HG03060 (cell line): ENCODE measurements around the gene MRPL33.

Source experiments
- ATAC-seq: cut with Tn5 transposase; IDR thresholded peaks from one replicate; pipeline ENCODE4 v1.9.1; 2021; ENCODE audit warnings: low read depth, moderate number of reproducible peaks; ENCODE audit not compliant: unreplicated experiment

The MRPL33 gene

DNA sequence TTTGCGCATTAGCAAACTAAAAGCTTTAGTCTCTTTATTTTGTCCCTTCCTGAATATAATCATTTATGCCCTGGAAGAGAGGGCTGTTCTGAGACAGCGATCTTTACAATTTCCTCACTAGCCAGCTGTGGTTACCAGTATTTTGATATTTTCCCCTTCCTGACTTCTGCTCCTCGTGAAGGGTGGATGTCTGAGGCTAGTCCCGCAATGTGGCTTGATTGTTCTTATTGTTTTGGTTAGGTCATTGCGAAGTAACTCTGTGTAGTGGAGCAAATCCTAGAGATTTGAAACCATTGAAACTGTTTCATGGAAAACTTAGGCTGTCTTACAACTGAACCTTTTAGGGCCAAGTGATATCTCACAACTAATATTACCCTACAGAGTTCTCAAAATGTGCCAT is 2.4 kb downstream of the MRPL33 start:
- ATAC-seq: no peak

DNA sequence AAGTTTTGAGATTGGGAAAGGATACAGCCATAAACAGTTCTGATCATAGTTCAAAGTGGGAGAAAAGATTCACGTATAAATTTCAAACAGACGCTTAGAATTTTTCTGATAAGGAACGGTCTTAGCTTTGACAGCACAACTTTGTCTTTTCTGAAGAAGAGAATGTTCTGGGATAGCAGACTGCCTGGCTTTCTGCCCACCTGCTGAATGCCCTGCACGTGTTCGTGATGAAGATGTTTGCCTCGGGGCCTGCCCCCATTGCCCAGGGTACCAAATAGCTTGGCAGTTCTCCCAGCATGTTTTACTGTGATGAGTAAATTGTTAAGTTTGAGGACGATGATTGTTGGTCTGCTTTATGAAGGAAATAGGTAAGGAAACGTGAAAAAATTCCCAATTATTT is 4.6 kb downstream of the MRPL33 start:
- ATAC-seq: no peak

DNA sequence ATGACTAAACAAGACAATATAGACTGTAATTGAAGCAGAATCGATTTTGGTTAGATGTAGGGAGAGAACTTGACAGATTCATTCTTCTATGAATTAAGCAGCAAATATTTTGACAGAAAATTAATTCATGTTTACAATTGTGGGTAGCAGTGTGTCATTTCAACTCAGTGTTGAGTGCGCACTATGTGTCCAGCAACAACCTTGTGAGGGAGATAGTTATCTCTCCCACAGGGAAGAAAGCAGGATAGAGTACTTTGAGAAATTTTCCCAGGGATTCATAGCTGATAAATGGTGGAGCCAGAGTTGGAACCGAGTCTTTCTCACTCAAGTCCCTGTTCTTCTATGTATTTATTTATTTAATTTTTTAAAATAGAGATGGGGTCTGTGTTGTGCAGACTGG is 5.2 kb downstream of the MRPL33 start:
- no peak for ATAC-seq

DNA sequence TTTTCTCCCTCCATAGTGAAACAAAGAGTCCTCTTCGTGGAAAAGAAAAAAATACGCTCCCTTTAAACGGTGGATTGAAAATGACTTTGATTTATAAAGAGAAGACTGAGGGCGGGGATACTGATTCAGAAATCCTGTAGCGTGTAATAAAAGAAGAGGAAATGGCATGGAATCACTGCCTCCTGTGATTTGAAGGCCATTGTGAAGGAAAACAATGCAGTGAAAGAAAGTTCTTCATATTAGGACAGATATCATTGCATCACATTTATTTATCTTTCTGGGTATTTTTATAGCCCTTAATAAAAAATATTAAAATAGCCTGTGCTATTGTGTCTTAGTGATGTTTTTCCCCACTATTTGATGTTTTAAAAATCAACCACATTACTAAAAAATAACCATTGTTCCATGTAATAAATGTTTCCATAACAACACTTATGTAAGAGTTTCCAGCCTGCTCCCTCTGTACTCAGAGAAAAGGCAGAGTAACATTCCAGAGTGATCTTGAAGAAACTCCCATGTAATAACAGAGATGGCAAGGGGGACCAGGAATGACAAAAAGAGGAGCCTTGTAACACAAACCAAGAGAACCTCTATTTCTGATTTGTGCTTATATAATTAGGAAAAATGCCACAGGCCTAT is 8.0 kb downstream of the MRPL33 start:
- ATAC-seq: no peak

DNA sequence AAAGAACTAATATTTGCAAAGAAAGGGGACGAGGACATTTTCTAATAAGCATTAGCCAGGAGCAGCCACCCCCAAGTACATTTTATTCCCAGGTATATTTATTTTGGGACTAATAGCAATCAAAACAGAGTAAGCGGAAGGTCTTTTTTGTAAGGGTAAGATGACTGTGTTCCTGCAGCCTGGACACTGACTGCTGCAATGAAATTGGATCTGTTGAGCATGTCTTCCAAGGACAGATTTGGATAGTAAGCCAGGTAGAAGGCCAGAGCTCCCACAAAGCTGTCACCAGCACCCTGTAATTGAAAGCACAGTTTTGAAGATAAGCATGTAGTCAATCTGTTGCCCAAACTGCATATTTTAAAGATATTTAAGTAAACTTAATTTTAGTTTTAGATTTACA is 10.0 kb downstream of the MRPL33 start:
- no peak for ATAC-seq

DNA sequence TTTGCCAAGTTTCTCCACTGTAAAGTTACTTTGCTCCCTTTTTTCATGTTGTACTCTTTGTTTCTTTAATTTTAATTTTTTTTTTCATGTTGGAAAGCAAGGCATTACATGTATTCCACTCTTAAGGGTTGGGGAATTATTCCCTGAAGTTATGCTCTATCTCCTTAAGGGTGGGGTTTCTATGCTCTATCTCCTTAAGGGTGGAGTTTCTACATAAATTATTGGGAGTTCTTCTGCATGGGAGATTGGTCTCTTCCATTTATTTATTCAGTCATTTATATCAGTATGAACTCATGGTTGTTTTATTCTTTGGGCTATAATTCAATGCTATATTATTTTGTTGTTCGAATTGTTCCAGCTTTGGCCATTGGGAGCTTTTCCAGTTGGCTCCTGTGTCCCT is 11.2 kb downstream of the MRPL33 start:
- ATAC-seq: no peak

DNA sequence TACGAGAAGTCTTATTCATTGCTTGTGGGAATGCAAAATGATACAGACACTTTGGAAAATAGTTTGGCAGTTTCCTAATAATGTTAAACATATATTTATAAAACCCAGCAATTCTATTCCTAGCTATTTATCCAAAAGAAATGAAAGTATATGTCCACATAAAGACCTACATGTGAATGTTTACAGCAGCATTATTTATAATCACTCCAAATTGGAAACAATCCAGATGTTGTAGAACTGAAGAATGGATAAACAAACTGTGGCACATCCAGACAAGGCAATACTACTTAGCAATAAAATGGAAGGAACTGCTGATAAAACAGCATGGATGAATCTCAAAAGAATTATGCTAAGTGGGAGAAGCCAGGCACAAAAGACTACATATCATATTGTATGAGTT is 19.3 kb downstream of the MRPL33 start:
- ATAC-seq: no peak

DNA sequence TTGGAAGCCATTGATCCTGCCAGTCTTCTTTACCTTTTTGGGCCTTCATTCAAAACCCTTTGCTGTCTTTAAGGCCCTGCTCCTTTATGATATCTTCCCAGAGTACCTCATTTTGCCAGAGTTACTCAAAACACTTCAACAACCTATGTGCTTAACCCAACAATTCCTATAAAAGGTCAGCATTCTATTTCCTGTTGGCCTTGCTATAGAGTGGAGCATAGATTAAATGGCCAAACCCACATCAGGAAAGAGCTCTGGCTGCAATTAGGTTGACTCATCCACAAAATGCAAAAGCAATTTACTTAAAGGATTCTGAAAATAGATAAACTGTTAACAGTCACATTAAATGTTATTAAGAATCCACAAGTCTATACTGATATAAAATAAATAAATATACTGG is 21.2 kb downstream of the MRPL33 start:
- no peak for ATAC-seq

DNA sequence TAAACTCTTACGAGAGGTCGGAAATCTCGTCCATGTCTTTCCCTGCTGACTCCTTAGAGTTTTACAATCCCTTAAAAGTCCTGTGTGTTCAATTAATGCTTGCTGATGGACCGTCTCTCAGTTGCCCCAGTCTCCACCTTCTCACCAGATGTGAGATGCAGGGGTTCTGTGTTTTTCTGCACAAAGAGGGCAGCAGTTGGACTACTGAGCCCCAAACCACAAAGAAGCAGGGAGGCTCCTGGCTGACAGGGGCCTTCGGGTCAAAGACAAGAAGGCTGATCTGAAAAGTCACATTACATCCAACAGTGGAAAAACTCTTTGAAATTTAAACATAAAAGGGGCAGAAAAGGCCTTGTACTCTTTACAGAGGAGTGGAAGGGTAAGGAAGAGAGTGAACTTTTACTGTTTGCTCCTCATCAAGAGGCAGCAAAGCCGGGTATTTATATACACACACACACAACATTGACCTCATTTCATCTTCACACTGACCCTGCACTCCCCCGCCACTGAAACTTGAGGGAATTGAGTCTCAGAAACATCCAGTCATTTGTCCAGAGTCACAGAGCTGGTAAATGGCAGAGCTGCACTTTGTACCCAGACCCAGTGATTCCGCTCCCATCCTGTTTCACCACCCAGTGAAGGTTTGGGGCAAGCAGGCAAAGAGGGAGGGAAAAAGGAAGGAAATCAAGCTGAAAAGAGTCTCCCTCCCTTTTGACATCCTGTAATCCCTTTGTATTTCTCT is 23.7 kb downstream of the MRPL33 start:
- no peak for ATAC-seq

DNA sequence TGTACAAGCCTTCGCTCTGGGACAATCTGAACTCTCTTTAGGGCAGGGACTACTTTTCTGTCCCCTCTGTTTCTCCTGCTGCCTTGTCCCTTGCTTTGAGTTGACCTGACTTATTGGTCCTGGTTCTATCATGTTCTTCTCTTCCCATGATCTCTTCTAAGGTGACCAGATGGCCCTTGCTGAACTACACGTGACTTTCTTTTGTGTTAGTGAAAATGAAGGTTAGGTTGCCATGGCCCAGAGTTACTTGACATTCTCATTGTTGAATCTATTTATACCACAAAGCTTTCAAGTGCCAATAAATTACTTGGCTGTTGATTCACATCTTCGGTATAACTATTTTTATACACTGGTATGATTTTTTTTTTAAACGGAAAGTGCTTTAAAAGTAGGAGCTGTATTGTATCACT is 24.4 kb downstream of the MRPL33 start:
- ATAC-seq: no peak

DNA sequence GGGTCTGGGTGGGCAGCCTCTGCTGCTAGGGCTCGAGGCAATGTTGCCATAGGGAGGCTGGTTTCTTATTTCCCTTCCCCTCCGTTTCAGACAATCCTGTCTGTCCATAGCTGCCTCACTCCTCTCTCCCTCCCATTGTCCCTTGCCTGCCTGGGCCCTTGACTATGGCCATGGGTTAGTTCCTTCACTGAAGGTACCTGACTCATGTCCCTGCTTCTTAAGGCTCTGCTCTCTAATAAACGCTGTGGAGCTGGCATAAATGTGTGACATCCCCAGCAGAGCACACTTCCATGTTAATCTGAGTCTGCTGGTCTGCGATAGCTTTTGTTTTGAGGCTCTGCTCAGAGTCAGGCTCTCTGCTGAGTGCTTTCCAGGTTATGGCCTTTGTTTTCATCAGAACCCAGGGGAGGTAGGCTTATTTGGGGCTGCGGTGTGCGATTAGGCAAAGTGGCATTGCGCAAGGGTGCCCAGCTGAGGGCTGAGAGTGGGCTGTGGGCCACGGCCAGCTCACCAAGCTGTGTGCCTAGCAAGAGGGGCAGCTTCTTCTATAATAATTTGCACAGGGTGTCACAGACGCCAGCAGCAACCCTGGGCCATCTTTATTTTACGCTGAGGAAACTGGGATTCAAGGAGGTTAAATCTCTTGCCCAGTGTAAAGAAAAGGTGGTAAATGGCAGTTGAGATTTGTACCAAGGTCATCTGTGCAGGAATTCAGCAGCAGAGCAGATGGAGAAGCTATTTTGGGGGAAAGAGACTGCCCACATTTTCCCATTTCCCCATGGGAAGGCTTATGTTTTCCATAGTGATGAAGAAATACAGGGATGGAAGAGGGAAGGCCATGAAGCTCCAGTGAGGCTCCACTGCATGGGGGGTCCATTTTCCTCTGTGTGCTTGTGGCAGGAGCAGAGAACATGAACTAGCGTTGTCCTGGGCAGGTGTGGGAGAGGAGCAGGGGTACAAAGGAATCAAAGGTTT is 25.6 kb downstream of the MRPL33 start:
- ATAC-seq: no peak

DNA sequence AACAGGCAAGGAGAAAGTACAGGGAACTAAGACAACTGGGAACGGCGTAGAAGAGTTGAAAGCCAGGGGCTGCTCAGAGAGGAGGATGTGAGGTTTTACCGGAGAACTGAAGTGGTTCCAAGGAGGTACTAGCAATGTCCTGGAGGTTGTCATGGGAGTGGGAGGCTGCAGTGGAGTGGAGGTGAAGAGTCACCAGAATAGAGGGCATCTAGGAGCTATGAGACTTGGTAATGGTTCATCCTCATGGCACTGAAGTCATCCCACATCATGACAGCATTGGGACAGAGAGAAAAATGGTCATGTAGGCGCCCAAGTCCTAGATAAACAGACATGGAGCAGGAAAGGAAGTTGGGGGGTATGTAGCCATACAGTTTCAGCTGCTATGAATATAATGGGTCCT is 26.3 kb downstream of the MRPL33 start:
- ATAC-seq: no peak

DNA sequence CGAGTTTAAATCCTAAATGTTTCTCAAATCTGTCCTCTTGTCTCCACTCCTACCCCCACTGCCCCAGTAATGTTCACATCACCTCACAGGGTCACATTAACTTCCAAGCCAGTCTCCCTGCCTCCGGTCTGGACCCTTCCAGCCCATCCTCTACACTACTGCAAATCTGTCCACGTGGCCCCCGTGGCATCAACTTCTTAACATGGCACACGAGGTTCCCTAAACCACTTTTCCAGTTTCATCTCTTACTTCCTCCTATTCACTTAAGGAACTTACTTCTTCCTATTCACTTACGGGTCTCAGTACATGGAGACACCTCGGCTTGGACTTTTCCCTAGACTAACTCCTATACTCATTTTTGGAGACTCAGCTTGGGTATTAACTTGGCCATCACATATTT is 27.0 kb downstream of the MRPL33 start:
- no peak for ATAC-seq

DNA sequence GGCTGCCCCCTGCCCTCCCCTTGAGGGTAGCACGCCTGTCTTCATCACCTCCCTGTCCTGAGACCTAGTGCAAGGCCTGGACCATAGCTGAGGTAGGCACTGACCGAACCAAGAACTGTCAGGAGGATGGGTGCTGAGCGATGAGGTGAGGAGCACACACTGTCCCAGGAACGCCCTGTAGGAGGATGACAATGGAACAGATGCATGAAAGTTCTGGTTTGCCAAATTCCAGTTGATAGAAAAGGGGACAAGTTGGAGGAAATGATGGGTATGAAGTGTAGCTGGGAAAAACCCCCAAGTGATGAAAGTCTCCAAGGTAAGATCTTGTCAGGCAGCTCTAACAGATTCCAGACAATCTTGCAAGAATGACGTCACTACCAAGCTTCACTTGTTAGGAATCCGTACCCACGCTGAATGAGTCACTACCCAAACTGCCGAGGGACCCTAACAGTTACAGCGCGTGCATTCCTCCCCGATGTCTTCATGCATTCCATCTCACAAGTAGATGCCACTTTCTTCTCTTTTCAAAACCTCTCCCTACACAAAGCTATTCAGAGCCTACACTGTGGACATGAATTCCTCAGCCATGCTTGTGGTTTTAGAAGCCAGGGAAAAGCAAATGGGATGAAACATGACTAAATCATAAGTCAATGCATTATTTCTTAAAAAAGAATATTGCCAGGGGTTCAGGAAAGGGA is 27.6 kb downstream of the MRPL33 start:
- no peak for ATAC-seq

DNA sequence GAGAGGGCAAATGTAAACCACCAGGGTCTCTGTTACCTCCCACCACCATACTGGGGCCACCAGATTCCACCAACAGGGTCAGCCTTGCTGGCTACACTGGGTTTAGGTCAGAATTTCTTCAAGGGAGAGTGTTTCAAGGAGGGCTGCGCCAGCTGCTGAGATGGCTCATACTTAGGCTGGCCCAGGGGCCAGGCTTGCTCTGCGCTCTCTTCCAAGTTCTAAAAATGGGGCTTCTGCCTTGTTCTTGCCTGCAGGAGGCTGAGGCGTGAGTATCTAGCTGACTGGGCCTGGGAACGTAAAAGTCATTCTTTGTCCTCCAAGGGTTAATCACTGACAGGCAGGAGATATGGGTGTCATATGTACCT is 28.1 kb downstream of the MRPL33 start:
- ATAC-seq: no peak

DNA sequence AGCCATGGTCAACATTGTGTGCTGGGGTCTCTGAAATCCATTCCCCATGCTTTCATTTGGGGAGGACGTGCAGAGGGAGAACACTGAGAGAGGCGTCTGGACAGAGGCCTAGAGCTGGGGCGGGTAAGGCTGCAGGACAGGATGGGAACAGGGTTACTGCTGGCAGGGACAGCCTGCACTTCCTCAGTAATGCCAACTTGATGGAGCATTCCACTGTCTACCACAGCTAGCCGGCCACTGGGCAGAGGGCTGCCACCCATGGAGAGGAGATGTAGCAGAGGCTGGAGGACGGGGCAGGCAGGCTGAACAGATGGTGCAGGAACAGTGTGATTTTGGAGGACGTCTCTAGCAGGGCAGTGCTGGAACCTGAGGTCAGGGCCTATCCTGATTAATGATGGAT is 29.3 kb downstream of the MRPL33 start:
- ATAC-seq: no peak

DNA sequence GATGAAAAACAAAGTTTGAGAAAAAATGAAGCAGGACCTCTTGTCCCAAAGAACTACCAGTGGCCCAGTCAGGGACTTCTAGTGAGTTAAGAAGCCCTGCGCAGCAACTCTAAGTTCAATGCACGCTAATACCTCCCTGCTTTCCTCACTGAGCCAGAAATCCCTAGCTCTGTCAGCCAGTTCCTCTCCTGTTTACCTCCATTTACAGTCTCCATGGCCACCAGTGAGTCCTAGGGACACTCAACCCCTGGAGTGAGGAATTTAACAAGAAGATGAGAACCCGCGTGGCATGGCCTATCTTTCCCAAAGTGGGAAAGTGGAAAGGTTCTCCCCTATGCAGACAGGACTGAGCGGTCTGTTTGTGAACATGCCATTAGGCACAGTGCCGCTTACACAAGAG is 31.0 kb downstream of the MRPL33 start:
- no peak for ATAC-seq

DNA sequence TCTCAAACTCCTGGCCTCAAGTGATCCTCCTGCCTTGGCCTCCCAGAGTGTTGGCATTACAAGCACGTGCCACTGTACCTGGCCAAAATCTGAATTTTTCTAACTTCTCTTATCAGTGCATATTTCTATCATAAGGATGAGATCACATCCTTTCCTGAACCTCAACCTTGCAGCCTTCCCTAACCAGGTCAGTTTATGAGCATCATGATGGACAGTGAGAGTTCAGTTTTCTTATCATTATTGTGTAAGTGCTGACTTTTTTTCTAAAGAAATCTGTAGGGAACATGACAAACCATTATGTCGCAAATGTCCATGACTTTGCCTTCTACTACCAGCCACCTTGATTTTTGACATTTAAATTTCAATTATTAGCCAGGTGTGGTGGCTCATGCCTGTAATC is 31.5 kb downstream of the MRPL33 start:
- no peak for ATAC-seq

DNA sequence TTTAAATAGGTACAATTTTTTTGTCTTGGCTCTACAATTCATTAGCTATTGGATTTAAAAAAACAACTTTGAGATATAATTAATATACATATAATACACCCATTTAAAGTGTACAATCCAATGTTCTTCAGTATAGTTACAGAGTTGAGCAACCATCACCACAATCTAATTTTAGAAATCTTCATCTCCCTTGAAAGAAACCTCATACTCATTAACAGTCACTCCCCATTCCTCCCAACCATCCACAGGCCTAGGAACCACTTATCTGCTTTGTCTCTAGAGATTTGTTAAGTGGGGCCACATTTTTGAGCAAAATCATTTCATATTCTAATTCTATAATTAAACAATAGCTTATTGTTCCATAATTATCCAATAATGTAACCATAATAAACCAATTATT is 32.6 kb downstream of the MRPL33 start:
- no peak for ATAC-seq

DNA sequence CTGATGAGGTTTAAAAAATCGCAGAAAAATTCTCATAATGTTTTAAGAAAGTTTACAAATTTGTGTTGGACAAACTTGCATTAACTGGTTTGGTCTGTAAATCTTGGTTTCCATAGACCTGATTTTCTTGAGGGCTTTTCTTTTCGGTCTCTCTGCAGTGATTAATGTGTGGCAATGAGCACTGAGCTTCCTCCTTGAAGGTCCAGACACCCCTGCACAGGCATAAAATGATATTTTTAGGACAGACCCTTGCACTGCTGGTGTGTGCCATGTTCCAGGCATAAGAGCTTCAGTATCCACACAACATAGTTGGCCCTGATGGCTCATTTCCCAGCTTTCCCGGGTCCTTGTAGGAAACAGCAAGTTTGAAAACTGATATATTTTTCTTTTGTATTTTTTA is 33.7 kb downstream of the MRPL33 start:
- no peak for ATAC-seq
